ENCODE results near the gene ST3GAL3.
A peak's percentile ranks its signal among the peaks of the same experiment; 100 is the strongest.
"Not testable (repeated sequence)": the region's sequence is repeated elsewhere in the genome, so short reads cannot be mapped to it uniquely, and the experiment has no call there.

Gene ST3GAL3

DNA sequence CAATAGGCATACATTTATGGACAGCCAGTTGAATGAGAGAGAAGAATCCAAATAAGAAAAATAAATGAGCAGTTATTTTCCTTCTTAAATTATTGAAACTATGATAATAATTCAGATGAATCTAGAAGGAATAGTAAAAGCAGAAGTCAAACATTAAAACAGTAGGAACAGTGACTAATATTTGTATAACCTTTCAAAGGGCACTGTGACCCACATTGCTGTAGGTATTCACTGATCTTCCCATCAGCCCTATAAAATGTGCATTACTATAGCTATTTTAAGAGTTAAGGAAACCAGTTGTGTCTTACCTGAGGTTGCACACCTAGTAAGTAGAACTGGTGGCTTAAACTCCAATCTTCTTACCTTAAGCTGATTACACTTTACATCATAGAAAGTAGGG, 123.5 kb downstream of the ST3GAL3 start:
- no peak for TF ChIP-seq CTCF (IDR thresholded peaks at IDR 0.05; ENCODE audit: insufficient read depth, low read length, poor library complexity, severe bottlenecking)
- no peak for DNase-seq (ENCODE audit: extremely low read depth, insufficient read length)
- Histone ChIP-seq H3K36me3 (ENCODE audit: control insufficient read depth, insufficient read depth, low read length) (peaks cover 2% of the 10 kb centered on the region; the same call in 1 of the 2 replicates), H3K27me3 (replicated peaks; ENCODE audit: control insufficient read depth, insufficient read depth, low read length) (no peaks in the 10 kb centered on the region), H3K4me3 (replicated peaks; ENCODE audit: low read depth, low read length) (no peak overlapping the region)

- no peak for TF ChIP-seq CTCF (IDR thresholded peaks at IDR 0.05; ENCODE audit: insufficient read depth, low read length, poor library complexity, severe bottlenecking)
- H3K4me3 ChIP-seq (replicated peaks; ENCODE audit: low read depth, low read length) = no peak overlapping the region; the same call in 1 of the 2 replicates
- H3K27me3 ChIP-seq (replicated peaks; ENCODE audit: control insufficient read depth, insufficient read depth, low read length) = no peaks in the 10 kb centered on the region
- DNase-seq (ENCODE audit: extremely low read depth, insufficient read length) = no peak
- H3K36me3 ChIP-seq (ENCODE audit: control insufficient read depth, insufficient read depth, low read length) = peaks cover 2% of the 10 kb centered on the region; the same call in 1 of the 2 replicates
Observed at GRCh38 chr1:43831851-43832250, 124.5 kb downstream of the ST3GAL3 start.

- Histone ChIP-seq H3K36me3 (ENCODE audit: control insufficient read depth, insufficient read depth, low read length) (peaks cover 2% of the 10 kb centered on the region; the same call in 1 of the 2 replicates), H3K27me3 (replicated peaks; ENCODE audit: control insufficient read depth, insufficient read depth, low read length) (no peaks in the 10 kb centered on the region), H3K4me3 (replicated peaks; ENCODE audit: low read depth, low read length) (no peak overlapping the region)
- no peak for TF ChIP-seq CTCF (IDR thresholded peaks at IDR 0.05; ENCODE audit: insufficient read depth, low read length, poor library complexity, severe bottlenecking)
- DNase-seq (ENCODE audit: extremely low read depth, insufficient read length) = peak; percentile 41
Observed at GRCh38 chr1:43832255-43832654, 124.9 kb downstream of the ST3GAL3 start.

DNA sequence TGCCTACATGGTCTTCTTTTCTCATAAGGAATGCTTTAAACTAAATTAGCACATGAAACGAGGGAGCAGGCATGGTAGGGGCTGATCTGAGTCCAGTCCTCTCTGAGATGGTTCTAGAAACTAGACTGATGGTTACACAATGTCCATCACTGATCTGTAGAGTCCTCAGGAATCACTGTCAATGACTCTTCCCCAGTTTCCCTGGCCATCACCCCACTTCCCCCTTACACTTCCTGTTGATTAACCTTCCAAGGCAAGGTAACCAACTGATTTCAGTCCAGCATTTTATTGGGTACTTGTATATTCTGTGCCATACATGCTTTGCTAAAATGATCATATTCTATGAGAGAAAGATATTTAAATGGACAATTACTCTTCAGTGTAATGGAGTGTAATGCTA, 125.7 kb downstream of the ST3GAL3 start:
- H3K36me3 ChIP-seq (ENCODE audit: control insufficient read depth, insufficient read depth, low read length) = peaks cover 2% of the 10 kb centered on the region; the same call in 1 of the 2 replicates
- no peak for TF ChIP-seq CTCF (IDR thresholded peaks at IDR 0.05; ENCODE audit: insufficient read depth, low read length, poor library complexity, severe bottlenecking)
- no peaks in the 10 kb centered on the region for H3K27me3 ChIP-seq (replicated peaks; ENCODE audit: control insufficient read depth, insufficient read depth, low read length)
- no peak overlapping the region for H3K4me3 ChIP-seq (replicated peaks; ENCODE audit: low read depth, low read length)
- no peak for DNase-seq (ENCODE audit: extremely low read depth, insufficient read length)

GRCh38 chr1:43833902-43834279, 126.6 kb downstream of the ST3GAL3 start:
- DNase-seq (ENCODE audit: extremely low read depth, insufficient read length); H3K4me3 ChIP-seq (replicated peaks; ENCODE audit: low read depth, low read length); H3K36me3 ChIP-seq (ENCODE audit: control insufficient read depth, insufficient read depth, low read length); H3K27me3 ChIP-seq (replicated peaks; ENCODE audit: control insufficient read depth, insufficient read depth, low read length): not testable (repeated sequence)

DNA sequence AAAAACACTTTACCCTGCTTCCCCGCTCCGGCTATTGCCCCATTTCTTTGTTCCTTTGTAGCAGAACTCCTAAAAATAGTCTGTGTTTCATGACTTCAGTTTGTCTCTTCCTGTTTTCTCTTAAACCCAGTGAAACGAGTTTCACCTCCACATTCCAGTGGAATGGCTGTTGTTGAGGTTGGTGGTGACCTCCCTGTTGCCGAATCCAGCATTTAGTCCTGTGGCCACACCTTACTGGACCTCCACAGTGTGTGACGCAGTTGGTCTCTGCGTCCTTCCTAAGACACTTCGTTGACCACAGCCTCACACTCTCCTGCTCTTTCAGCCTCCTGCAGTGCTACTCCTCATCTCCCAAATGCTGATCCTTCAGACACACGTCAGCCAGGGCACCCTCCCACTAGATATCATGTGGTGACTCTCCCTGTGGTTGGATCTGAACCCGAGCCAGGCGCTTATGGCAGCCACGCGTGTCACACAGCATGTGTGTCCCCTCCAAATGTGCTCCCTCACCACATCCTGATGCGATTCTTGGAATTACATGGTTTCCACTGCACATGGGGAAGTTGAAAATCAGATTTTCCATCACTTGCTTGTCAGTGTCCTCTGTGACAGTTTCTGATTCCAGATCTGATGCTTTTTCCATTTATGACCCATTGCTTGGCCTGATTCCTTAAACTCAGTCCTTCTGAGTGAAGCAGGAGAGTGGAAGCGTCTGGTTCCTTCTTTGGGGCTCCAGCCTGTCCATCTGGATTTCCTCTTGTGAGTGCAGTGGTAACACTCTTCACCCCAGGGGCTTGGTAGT, 127.1 kb downstream of the ST3GAL3 start:
- Histone ChIP-seq H3K36me3 (ENCODE audit: control insufficient read depth, insufficient read depth, low read length) (peaks cover 2% of the 10 kb centered on the region; the same call in 1 of the 2 replicates), H3K27me3 (replicated peaks; ENCODE audit: control insufficient read depth, insufficient read depth, low read length) (no peaks in the 10 kb centered on the region), H3K4me3 (replicated peaks; ENCODE audit: low read depth, low read length) (no peak overlapping the region)
- peak; percentile 16 for DNase-seq (ENCODE audit: extremely low read depth, insufficient read length)
- no peak for TF ChIP-seq CTCF (IDR thresholded peaks at IDR 0.05; ENCODE audit: insufficient read depth, low read length, poor library complexity, severe bottlenecking)

Measured in GM06990 (cell line).